NCI-H2029 (cell line): ENCODE measurements around the gene BAIAP2L1.
"Not testable (repeated sequence)": the region's sequence is repeated elsewhere in the genome, so short reads cannot be mapped to it uniquely, and the experiment has no call there.

Experiments used
- DNase-seq: peaks from one replicate; lab custom pipeline; 2025; lab: John Stamatoyannopoulos, UW

The BAIAP2L1 gene

DNA sequence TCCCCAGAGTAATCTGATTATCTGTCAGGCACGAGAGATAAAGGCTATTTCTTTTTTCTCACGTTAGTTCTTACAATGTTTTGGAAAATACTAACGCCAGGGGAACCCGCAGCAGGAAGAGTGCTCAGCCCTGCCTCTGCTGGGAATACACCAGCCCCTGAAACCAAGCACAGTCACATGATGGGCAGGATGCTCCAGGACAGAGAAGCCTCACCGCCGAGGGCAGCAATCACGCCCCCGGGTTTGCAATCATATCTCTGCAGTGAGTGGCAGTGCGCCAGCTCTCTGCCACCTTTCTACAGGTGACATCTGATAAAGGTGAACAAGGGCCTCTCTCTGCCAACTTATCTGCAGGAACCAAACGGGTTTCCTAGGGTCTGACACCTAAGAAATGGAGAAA is 79.6 kb downstream of the BAIAP2L1 start:
- DNase-seq: peak; percentile 52

DNA sequence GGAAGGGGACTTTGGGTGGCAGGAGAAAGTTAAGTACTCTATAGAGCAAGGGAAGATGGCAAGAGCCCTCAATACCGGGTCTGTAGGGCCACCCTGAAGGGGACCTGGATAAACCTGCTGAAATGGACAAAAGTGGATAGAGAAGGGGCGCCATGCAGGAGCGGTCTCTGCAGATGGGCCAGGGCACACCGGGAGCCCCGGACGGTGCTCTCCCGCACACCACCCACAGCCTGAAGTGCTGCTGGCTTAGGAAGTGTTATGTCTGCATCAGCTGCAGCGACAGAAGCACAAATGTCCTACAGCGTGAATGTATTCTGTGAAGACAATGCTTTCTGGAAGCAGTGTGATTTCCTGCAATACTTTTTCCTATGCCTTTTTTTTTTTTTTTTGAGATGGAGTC is 81.7 kb downstream of the BAIAP2L1 start:
- DNase-seq: no peak

DNA sequence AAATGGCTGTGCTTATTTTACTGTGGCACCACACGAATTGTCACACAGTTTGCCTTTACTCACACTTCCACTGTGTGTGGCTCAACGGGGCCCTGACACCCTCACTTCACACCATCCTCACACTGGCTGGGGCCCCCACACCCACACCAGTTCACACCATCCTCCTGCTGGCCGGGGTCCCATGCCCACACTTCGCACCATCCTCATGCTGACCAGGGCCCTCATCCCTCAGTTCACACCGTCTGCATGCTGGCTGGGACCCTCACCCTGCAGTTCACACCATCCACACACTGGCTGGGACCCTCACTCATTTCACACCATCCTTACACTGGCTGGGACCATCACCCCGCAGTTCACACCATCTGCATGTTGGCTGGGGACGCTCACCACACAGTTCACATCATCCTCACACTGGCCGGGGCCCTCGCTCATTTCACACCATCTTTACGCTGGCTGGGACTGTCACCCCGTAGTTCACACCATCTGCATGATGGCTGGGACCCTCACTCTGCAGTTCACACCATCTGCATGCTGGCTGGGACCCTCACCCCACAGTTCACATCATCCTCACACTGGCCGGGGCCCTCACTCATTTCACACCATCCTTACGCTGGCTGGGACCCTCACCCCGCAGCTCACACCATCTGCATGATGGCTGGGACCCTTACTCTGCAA is 83.4 kb downstream of the BAIAP2L1 start:
- DNase-seq: no peak

DNA sequence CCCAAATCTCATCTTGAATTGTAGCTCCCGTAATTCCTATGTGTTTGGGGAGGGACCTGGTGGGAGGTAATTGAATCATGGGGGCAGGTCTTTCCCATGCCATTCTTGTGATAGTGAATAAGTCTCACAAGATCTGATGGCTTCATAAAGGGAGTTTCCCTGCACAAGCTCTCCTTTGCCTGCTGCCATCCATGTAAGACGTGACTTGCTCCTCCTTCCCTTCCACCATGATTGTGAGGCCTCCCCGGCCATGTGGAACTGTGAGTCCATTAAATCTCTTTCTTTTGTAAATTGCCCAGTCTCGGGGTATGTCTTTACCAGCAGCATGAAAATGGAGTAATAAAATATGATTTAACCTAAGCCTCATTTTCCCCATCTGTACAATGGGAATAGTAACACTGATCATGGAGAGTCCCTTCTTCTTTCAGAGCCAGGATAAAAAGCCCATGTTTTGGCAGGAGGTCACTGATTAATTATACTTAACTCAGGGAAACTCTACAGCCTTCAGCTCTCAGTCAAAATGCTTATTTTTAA is 84.8 kb downstream of the BAIAP2L1 start:
- DNase-seq: not testable (repeated sequence)

DNA sequence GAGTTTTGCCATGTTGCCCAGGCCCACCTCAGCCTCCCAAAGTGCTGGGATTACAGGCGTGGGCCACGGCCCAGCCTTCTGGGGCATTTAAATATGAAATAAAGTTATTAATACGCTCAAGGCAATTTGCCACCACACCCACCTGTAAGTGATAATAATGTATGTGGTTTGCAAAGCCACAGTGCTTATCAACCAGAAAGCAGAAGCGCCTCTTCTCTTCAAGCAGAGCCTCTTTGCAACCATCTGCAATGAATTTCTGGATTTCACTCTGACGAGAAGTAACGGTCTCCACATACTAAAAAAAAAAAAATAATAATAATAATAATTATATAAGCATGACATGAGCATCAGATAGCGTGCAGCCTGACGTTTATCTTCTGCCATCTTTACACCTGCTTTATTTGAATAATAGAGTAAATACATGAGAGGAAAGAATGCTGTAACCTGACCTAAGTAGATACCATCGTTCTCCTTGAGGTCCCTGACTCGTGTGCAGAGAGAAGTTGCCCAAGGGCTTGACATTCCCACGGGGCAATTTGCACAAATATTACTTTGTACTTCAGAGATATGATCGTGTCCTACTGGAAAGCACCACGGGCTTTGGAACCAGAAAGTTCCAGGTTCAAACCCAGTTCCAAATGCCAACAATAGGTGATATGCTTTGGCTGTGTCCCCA is 85.4 kb downstream of the BAIAP2L1 start:
- DNase-seq: no peak

DNA sequence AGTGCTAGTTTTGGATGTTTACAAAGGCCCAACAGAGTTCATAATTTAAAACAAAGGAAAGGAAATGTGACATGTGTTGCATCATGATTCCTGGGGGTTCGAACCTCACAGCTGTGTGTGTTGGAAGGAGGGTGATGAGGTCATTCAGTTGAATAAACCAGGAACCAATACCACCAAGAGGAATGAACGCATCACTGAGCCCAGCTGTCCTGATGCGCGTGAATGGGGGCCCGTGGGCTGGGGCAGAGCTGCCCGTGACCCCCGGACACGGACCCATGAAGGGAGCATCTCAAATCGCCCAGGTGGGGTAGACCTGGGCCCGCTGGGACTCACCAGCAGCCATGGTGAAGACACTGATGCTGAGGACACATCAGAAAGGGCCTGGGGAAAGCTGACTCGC is 86.4 kb downstream of the BAIAP2L1 start:
- DNase-seq: no peak

DNA sequence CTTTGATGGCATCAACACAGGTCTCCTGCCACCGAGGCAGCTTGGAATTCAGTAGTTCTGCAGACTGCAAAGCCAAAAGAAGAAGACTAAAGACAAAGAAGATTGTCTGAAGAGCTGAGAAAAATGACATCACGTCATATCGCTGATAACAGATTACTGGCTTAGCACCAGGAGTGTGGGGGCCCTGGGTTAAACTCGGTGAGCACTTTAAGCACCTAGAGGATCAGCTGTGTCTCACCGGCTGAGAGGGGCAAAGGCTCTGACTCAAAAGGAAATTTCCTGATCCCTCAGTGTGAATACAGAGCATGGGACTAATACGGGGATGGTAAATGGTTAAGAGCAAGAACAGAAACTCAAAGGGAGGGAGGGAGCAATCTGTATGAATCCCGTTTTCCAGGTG is 88.7 kb downstream of the BAIAP2L1 start:
- no peak for DNase-seq

DNA sequence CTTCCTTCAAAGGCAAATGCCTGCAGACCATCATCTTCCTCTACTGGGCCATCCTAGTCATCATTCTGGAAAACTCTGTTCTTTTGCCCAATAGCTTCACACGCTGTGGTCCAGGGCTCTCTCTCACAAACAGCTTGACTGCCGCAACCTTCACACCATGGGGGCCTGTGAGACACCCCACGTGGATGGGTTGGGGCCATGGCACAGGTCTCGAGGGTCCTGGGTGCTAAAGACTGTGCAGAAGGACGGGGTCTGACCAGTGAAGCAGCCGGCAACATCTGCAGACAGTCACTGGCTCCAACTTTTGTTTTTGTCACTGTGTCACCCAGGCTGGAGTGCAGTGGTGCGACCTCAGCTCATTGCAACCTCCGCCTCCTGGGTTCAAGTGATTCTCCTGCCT is 91.3 kb downstream of the BAIAP2L1 start:
- no peak for DNase-seq

DNA sequence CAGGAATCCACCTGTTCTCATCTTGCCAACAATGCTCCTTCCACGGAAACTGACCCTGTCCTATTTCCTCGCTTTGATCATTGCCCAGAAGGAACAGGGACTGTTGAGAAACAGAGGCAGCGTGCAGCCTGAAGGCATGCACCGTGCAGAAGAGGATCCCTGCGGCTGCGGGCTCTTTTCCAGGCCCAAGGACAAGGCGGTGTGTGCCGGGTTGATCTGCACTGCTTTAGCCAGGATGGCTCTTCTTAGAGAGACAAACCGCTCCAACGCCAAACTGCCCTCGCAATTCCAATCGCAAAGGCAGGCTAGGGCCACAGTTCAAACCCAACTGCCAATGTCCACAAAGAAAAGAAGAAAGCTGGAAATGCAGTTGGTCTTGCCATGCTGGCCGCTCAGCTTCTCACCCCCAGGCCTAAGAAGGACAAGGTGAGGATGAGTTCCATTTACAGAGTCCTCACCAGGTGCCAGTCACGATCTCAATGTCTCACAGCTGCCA is 92.9 kb downstream of the BAIAP2L1 start:
- no peak for DNase-seq

DNA sequence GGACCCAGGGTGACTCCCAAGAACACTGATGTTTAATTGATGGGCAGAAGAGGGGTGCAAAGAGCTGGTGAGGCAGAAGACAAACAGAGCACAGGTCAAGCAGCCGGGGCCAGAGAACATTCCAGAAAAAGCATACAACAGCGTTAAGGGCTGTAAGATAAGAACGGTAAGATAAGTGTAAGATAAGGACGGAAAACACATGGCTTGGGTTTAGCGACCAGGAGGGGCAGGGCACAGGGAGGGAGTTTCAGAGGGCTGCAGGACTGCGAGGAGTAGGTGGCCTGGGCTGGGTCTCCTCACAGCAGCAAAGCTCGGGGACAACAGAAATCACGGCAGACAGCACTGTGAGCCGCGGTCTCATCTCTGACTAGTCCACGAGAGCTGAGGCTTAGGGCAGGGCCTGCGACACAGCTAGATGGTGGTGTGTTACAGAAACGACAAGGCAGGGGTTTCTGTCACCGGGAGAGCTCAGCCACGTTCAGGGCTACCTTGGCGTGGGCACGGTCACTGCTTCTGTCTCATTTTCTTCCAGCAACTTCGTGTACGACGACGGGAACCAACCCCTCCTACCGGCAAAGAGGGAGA is 94.8 kb downstream of the BAIAP2L1 start:
- DNase-seq: no peak

DNA sequence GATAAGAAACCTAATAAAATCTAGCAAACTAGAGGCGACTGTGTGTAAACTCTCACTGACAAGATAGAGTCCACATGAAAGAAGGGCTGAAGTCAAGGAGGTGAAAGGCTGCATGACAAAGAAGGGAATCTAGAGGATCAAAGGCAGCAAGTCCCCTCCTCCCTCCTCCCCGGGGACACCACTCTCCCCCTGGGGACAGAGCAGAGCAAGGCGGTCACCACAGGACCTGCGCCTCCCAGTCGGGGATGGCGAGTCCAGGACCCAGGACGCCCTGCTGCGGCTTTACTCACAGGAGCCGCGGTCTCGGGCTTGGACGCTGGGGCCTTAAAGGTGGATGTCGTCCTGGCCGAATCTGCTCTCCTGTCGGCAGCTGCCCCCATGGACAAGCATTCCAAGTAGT is 97.0 kb downstream of the BAIAP2L1 start:
- DNase-seq: no peak

DNA sequence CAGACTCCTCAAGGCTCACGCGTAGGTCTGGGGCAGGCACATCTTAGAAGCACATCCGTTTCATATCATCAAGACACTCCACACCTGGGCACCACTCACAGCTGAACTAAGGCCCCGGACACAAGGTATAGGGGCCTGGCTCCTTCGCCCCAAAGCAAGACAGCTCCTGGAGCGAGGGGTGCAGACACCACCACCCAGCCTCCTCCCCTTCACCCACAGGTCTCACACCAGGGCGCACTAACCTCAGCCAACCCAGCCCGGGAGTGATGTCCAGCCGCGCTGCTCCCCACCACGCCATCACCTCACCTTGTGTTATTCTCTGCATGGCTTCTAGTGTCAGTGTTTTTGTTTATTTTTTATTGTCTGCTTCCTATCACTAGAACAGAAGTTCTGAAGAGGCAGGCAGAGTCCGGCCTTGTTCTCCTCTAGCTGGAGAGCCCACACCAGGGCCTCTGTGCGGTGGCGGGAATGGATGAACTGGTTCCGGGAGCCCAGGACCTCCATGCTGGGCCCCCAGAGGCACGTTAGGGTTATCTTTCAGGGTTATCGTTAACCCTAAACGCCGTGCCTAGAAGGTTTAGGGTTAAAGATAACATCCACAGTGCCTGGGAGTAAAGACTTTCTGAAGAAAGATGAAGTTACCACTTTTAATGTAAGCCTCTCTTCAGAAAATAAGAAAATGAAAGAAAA is 97.6 kb downstream of the BAIAP2L1 start:
- no peak for DNase-seq

DNA sequence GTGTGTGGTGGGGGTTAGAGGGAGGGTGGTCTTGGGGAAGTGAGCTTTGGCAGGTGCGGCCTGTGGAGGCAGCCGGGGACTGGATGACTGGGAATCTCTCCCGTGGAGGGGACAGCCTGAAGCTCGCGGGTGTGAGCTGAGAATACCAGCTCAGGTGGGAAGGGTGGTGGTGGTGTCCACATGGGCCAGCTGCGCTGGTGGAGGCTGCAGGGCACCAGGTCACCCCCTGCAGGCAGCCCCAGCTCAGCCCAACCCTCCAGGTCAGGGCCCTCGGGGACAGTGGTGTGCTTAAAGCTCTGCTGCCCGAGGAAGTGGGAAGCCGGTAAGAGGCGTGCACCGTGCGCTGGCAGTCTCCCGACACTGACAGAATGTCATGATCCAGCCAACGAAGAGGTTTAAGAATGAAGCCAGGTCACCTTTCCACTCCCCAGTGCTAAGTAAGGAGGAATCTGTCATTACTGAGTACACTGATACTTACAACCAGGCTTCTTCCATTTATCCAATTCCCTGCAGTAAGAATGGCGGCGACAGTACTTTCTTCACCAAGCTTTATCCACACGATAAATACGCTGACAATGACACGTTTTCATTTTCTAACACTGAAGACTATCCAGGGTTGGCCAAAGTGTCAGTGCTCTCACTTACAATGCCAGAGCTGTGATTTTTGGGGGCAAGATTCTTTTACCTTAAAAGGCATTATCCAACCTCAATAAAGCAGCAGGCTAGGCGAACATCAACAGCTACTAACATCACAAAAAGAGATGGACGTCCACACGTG is 99.0 kb downstream of the BAIAP2L1 start:
- no peak for DNase-seq

DNA sequence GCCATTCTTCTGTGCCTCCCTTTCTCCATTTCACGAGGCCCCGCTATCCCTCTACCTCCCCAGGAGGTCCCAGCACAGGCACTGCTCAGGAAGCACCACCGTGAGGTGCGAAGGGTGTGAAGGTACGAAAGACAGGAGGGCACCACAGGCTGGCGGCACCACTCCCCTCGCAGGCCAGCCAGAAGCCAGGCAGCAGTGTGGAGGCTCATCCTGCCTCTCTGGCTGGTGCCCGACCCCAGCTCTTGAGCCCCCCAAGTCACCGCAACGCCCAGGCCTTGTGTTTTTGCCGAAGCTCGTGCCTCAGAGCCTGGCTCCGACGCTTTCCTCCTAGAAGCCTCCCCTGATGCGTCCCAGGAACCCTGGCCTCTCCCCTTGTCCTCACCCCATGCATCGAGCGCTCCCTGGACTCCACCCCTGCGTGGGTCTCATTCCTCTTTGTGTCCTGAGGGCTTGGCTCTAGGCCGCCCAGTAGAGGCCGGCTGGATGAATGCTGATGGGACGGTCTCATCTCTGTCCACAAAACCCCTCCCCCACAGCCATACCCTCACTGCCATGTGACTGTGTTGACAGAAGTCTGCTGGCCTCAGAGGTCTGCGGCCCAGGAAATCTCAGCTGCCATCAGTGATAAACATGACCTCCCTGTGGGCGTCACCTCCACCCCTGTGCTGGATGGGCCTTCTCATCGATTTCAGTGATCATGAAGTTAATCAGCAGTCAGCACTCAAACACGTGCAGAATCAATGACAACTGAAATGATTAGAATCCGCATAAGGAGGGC is 100.1 kb downstream of the BAIAP2L1 start:
- DNase-seq: no peak

DNA sequence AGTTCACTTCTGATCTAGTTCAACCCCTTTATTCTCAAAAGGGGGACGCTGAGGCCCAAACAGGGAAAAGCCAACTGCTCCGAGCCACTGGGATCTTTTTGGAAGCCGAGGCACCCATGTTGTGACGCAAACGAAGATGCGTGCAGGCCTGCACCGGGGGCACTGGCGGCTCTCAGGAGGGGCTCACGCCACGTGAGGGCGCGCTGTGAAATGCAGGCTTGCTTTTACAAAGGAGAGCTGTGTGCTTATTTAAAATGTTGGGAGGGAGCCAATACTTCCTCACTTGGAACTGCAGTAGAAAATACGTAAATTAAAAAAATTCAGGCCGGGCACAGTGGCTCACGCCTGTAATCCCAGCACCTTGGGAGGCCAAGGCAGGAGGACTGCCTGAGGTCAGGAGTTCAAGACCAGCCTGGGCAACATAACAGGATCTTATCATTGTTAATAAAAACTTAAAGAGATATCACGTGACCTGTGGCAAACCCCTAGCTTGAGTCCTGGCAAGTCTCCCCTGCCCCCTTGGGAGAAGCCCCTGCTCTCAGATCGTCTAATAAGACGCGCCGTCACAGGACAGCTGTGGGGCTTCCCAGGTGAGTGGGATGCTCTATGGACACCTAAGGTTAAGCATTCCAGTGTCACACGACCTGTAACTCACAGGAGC is 103.1 kb downstream of the BAIAP2L1 start:
- DNase-seq: no peak

DNA sequence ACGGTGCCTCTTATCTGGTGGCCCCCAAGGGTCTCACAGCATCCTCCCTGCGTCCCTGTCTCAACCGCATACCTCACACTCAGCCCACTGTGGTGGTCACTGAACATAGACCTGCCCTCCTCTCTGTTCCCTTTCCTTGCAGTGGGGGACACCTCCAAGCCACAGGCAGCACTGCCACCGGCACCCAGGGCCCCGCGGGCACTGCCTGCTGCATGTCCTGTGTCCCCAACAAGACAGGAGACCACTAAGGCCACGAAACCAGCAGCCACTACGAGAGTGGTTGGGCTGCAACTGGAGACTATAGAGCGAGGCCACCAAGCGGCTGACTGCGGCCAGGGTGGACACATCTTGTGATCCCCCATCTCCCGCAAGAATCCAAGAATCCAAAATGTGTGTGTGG is 104.1 kb downstream of the BAIAP2L1 start:
- DNase-seq: no peak

DNA sequence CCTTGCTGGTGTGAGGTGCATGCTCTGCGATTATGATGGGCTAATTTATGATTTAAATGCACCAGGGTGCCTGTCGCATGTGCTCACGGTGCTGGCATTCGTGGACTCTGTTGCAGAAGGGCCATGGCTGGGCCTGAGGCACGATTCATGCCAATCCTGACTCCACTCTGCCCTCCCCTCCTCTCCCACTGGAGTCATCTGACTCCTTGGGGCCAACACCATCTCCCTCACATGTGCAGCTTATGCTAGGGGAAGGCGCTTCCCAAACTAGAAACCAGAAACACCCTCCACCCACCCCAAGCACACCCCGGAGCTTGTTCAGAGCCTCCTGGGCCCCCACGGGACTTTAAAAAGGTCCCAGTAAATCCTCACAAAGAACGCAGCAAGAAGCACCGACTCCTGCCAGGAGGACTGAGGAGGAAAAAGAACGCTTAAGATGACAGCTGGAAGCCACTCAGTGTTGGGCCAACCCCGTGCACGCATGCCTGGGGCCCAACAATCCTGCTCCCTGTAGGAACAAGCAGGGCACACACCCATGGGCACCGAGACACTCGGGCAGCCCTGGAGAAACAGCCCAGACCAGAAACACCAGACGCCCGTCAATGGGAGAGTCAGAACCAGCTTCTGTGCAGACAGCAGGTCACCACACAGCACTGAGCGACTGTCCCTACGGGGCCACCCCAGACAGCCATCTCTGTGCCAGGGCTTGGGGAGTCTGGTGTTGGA is 105.3 kb downstream of the BAIAP2L1 start:
- no peak for DNase-seq

DNA sequence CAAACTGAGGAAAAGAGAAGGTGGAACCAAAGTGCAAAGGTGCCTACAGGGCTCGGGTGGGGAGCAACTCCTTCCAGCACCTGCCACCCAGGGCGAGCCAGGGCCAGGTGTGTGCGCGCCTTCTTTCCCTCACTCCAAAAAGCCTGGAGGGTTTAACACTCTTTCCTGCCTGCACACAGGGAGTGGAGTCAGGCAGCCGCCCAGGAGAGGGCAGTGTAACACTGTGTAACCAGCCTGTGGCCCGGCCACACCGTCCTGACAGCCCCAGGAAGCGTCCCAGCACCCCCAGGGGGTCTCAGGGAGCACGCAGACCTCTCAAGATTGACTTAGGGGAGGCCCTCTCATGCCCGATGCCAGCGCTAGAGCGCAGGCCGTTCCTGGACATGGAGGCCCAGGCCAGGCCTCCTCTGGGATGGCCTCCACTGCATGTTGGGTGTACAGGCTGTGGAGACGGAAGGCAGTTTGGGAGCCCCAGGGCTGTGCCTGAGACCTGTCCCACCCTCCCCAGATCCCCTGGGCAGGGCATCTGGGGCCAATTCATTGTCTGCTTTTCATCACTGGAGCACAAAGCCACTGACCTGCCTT is 106.0 kb downstream of the BAIAP2L1 start:
- DNase-seq: peak; percentile 37

DNA sequence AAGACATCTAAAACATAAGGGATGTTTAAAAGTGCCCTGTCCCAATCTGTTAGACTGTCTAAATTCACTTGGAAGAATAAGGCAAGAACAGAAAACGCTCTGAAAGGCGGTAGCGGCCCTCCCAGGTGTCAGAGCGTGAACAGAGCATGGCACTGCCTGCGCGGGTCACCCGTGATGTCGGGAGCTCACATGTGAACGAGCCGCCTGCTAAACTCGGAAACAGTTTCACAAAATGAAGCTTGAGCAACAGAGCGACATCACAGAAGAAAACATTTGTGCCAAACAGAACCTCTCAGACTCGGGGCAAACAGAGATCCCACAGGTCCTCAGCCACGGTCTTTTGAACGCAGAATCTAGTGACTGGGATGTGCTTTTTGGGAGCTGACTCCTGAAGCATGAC is 106.6 kb downstream of the BAIAP2L1 start:
- DNase-seq: no peak
